Measurements from ENCODE around the gene PALLD. TPM values are rescaled to one million over a fixed set of nuclear protein-coding genes. Genes with fewer than 3 reads are reported as not detected.
A peak's percentile ranks its signal among the peaks of the same experiment; 100 is the strongest.
"Not testable (repeated sequence)": the region's sequence is repeated elsewhere in the genome, so short reads cannot be mapped to it uniquely, and the experiment has no call there.

PALLD gene
- polyA plus RNA-seq, 1 donor (not counting 4 experiments of a cell fraction or from before 2014, with no cell fraction given) = 136 TPM

DNA sequence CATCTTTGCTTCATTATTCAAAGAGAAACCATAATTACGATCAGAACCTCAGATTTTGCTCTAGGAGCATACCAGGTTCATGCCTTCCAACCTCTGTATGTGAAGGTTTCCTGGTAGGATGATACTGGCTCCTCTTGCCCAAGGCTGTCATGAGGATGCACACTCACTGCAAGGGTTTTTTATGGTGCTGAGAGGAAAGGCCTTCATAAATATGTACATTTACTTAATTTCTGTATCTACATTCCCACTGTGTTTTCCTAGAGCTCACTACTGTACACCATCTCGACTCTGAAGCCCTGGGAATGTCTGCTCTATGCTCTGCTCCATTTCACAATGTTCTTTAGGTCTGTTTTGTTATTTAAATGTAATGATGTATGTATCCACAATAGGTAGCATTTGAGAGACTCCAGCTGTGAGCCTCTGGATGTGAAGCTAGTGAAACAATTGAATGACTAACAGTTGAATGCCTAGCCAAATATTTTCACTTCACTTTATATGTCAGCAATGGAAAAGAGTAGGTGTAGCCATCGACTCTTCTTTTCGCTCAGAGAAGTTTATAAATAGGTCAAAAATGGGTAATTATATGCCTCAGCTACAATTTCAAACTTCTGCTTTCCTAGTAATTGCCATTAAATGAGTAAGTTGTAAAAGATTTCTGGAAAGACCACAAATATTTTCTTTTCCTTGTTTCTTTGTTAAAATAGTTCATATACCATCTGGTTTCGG lies 228.0 kb downstream of the PALLD start:
- Histone ChIP-seq H3K4me2 (ENCODE audit: control insufficient read depth, extremely low read depth, insufficient read depth, low read depth, low read length) (no peak overlapping the region), H2AFZ (ENCODE audit: control insufficient read depth, low read length) (no peak overlapping the region), H3K9me1 (ENCODE audit: control insufficient read depth, extremely low read depth, insufficient read depth, low read length) (no peaks in the 10 kb centered on the region), H3K27me3 (ENCODE audit: control insufficient read depth, extremely low read depth, insufficient read depth, low read length) (no peaks in the 10 kb centered on the region), H3K9me3 (ENCODE audit: control insufficient read depth, low read depth, low read length) (no peaks in the 10 kb centered on the region), H3K27ac (ENCODE audit: control insufficient read depth, insufficient read depth, low read length) (no peak overlapping the region), H3K9ac (ENCODE audit: control insufficient read depth, extremely low read depth, insufficient read depth, low read length) (no peak overlapping the region), H3K4me3 (ENCODE audit: control insufficient read depth in 2 of 3, extremely low read depth in 1 of 3, insufficient read depth in 2 of 3, low read depth in 1 of 3, low read length in 3 of 3) (no peak overlapping the region), H4K20me1 (ENCODE audit: control insufficient read depth, extremely low read depth, insufficient read depth, low read length) (no peaks in the 10 kb centered on the region), H3K36me3 (ENCODE audit: control insufficient read depth in 2 of 2, extremely low read depth in 1 of 2, insufficient read depth in 2 of 2, low read length in 2 of 2) (no peaks in the 10 kb centered on the region), H3K79me2 (ENCODE audit: control insufficient read depth, insufficient read depth, low read length) (no peaks in the 10 kb centered on the region), H3K4me1 (ENCODE audit: control insufficient read depth, extremely low read depth, insufficient read depth, low read length) (no peaks in the 10 kb centered on the region)
- FAIRE-seq = peak; percentile 13
- TF ChIP-seq, protein P1, sequence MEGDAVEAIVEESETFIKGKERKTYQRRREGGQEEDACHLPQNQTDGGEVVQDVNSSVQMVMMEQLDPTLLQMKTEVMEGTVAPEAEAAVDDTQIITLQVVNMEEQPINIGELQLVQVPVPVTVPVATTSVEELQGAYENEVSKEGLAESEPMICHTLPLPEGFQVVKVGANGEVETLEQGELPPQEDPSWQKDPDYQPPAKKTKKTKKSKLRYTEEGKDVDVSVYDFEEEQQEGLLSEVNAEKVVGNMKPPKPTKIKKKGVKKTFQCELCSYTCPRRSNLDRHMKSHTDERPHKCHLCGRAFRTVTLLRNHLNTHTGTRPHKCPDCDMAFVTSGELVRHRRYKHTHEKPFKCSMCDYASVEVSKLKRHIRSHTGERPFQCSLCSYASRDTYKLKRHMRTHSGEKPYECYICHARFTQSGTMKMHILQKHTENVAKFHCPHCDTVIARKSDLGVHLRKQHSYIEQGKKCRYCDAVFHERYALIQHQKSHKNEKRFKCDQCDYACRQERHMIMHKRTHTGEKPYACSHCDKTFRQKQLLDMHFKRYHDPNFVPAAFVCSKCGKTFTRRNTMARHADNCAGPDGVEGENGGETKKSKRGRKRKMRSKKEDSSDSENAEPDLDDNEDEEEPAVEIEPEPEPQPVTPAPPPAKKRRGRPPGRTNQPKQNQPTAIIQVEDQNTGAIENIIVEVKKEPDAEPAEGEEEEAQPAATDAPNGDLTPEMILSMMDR (optimal IDR thresholded peaks at IDR 0.05 in 1 of 3, IDR thresholded peaks at IDR 0.05 in 1 of 3, conservative IDR thresholded peaks at IDR 0.05 in 1 of 3; ENCODE audit: extremely low read depth in 1 of 3, insufficient read depth in 2 of 3, low read length in 3 of 3) = no peak
- no peak for TF ChIP-seq EZH2 (IDR thresholded peaks at IDR 0.05; ENCODE audit: low read length)
- dilution Hi-C loops (cut with MboI; ENCODE audit: extremely low pct_ligation_motif_present, low sequenced_read_pairs) = no loop called here
- no peak for DNase-seq (ENCODE audit: low read depth, low spot score)

DNA sequence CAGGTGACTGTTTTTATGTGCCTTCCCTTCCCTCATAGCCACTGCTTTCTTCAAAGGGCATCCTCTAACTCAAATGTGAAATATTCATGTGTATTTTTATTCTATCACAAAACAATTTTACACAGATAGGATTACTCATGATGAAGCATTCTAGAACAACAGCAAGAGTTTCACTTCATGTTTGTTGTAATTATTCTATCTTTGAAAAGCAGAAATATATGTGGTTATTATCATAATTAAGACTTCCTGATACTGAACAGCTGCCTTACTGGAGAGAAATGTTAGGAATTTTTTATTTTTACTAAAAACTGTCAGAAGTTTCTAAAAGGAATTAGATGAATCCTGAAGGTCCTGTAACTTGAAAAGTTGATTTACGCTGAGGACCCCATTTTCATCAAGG lies 229.1 kb downstream of the PALLD start:
- TF ChIP-seq EZH2 (IDR thresholded peaks at IDR 0.05; ENCODE audit: low read length) = no peak
- TF ChIP-seq, protein P1 (optimal IDR thresholded peaks at IDR 0.05 in 1 of 3, IDR thresholded peaks at IDR 0.05 in 1 of 3, conservative IDR thresholded peaks at IDR 0.05 in 1 of 3; ENCODE audit: extremely low read depth in 1 of 3, insufficient read depth in 2 of 3, low read length in 3 of 3) = no peak
- Histone ChIP-seq H3K4me2 (ENCODE audit: control insufficient read depth, extremely low read depth, insufficient read depth, low read depth, low read length) (no peak overlapping the region), H3K9me3 (ENCODE audit: control insufficient read depth, low read depth, low read length) (no peaks in the 10 kb centered on the region), H3K27ac (ENCODE audit: control insufficient read depth, insufficient read depth, low read length) (no peak overlapping the region), H3K4me3 (ENCODE audit: control insufficient read depth in 2 of 3, extremely low read depth in 1 of 3, insufficient read depth in 2 of 3, low read depth in 1 of 3, low read length in 3 of 3) (no peak overlapping the region), H3K79me2 (ENCODE audit: control insufficient read depth, insufficient read depth, low read length) (no peaks in the 10 kb centered on the region), H3K9ac (ENCODE audit: control insufficient read depth, extremely low read depth, insufficient read depth, low read length) (no peak overlapping the region), H3K36me3 (ENCODE audit: control insufficient read depth in 2 of 2, extremely low read depth in 1 of 2, insufficient read depth in 2 of 2, low read length in 2 of 2) (no peaks in the 10 kb centered on the region), H4K20me1 (ENCODE audit: control insufficient read depth, extremely low read depth, insufficient read depth, low read length) (no peaks in the 10 kb centered on the region), H3K4me1 (ENCODE audit: control insufficient read depth, extremely low read depth, insufficient read depth, low read length) (no peaks in the 10 kb centered on the region), H3K9me1 (ENCODE audit: control insufficient read depth, extremely low read depth, insufficient read depth, low read length) (no peaks in the 10 kb centered on the region), H2AFZ (ENCODE audit: control insufficient read depth, low read length) (no peak overlapping the region), H3K27me3 (ENCODE audit: control insufficient read depth, extremely low read depth, insufficient read depth, low read length) (no peaks in the 10 kb centered on the region)
- no peak for DNase-seq (ENCODE audit: low read depth, low spot score)
- FAIRE-seq = no peak
- dilution Hi-C loops (cut with MboI; ENCODE audit: extremely low pct_ligation_motif_present, low sequenced_read_pairs) = no loop called here

DNA sequence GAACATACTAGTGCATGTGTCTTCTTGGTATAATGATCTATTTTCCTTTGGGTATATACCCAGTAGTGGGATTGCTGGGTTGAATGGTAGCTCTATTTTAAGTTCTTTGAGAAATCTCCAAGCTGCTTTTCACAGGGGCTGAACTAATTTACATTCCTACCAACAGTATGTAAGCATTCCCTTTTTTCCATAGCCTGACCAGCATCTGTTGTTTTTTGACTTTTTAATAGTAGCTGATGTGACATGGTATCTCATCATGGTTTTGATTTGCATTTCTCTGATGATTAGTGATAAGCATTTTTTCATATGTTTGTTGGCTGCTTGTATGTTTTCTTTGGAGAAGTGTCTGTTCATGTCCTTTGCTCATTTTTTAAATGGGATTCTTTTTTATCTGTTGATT lies 230.3 kb downstream of the PALLD start:
- H3K79me2 ChIP-seq (ENCODE audit: control insufficient read depth, insufficient read depth, low read length); FAIRE-seq; dilution Hi-C loops (cut with MboI; ENCODE audit: extremely low pct_ligation_motif_present, low sequenced_read_pairs): not testable (repeated sequence)

More for the DNA sequence above, 230.3 kb downstream of the PALLD start:
- H3K36me3 ChIP-seq (ENCODE audit: control insufficient read depth in 2 of 2, extremely low read depth in 1 of 2, insufficient read depth in 2 of 2, low read length in 2 of 2); H3K4me1 ChIP-seq (ENCODE audit: control insufficient read depth, extremely low read depth, insufficient read depth, low read length); H3K27me3 ChIP-seq (ENCODE audit: control insufficient read depth, extremely low read depth, insufficient read depth, low read length); H2AFZ ChIP-seq (ENCODE audit: control insufficient read depth, low read length); H3K9me3 ChIP-seq (ENCODE audit: control insufficient read depth, low read depth, low read length); H3K9ac ChIP-seq (ENCODE audit: control insufficient read depth, extremely low read depth, insufficient read depth, low read length); DNase-seq (ENCODE audit: low read depth, low spot score); H3K4me2 ChIP-seq (ENCODE audit: control insufficient read depth, extremely low read depth, insufficient read depth, low read depth, low read length); H3K9me1 ChIP-seq (ENCODE audit: control insufficient read depth, extremely low read depth, insufficient read depth, low read length); H4K20me1 ChIP-seq (ENCODE audit: control insufficient read depth, extremely low read depth, insufficient read depth, low read length); H3K27ac ChIP-seq (ENCODE audit: control insufficient read depth, insufficient read depth, low read length); H3K4me3 ChIP-seq (ENCODE audit: control insufficient read depth in 2 of 3, extremely low read depth in 1 of 3, insufficient read depth in 2 of 3, low read depth in 1 of 3, low read length in 3 of 3): not testable (repeated sequence)

Data from keratinocyte (primary cell).